ENCODE data around the gene FBXO21. TPM values are rescaled to one million over a fixed set of nuclear protein-coding genes. Genes with fewer than 3 reads are reported as not detected.

The FBXO21 gene
- total RNA-seq, 2 experiments from 2014 or later: 34.4 to 60.8 TPM

- no peaks in the 10 kb centered on the region for H4K20me1 ChIP-seq (ENCODE audit: insufficient read depth, low read length)
- no peak overlapping the region for H3K27ac ChIP-seq (ENCODE audit: low read depth, low read length, poor library complexity, severe bottlenecking)
- no peak overlapping the region for H2AFZ ChIP-seq (ENCODE audit: low read length)
- no peaks in the 10 kb centered on the region for H3K9me2 ChIP-seq (ENCODE audit: insufficient read depth, low read length)
- ChIA-PET CTCF (ENCODE audit: unreplicated experiment) (no interaction called here), POLR2A (no interaction called here)
- intact Hi-C loops (cut with micrococcal nuclease; ENCODE audit: unreplicated experiment): loop anchor here (10.0 kb wide), 1 partner anchor 618 kb away; no protein-coding TSS in a partner anchor
- no TSS peak for BruUV-seq (replicated peaks)
- H3K4me2 ChIP-seq (ENCODE audit: low read length): no peak overlapping the region
- H3K9me3 ChIP-seq (ENCODE audit: low read length): no peaks in the 10 kb centered on the region
- no peaks in the 10 kb centered on the region for H3K4me1 ChIP-seq (ENCODE audit: insufficient read depth, low read length, poor library complexity, severe bottlenecking)
- H3K79me2 ChIP-seq (ENCODE audit: insufficient read depth, low read depth, low read length): no peaks in the 10 kb centered on the region
- TF ChIP-seq EZH2phosphoT487 (IDR thresholded peaks at IDR 0.05; ENCODE audit: borderline replicate concordance, low read depth, low read length) (no peak), CTCF (conservative IDR thresholded peaks at IDR 0.05; ENCODE audit: low read length) (no peak)
- no peak for DNase-seq (ENCODE audit: low spot score)
- no peak overlapping the region for H3K4me3 ChIP-seq (ENCODE audit: low read depth, low read length, poor library complexity, severe bottlenecking)
- no peaks in the 10 kb centered on the region for H3K36me3 ChIP-seq (ENCODE audit: insufficient read depth, low read length)
Measured at GRCh38 chr12:117216686-117217085, 26.4 kb upstream of the FBXO21 start.

- Histone ChIP-seq H3K27ac (ENCODE audit: low read depth, low read length, poor library complexity, severe bottlenecking) (no peak overlapping the region), H2AFZ (ENCODE audit: low read length) (no peak overlapping the region), H3K9me3 (ENCODE audit: low read length) (no peaks in the 10 kb centered on the region), H4K20me1 (ENCODE audit: insufficient read depth, low read length) (no peaks in the 10 kb centered on the region), H3K9me2 (ENCODE audit: insufficient read depth, low read length) (no peaks in the 10 kb centered on the region), H3K36me3 (ENCODE audit: insufficient read depth, low read length) (no peaks in the 10 kb centered on the region), H3K79me2 (ENCODE audit: insufficient read depth, low read depth, low read length) (no peaks in the 10 kb centered on the region), H3K4me1 (ENCODE audit: insufficient read depth, low read length, poor library complexity, severe bottlenecking) (no peaks in the 10 kb centered on the region), H3K4me2 (ENCODE audit: low read length) (no peak overlapping the region), H3K4me3 (ENCODE audit: low read depth, low read length, poor library complexity, severe bottlenecking) (no peak overlapping the region)
- BruUV-seq (replicated peaks): no TSS peak
- no peak for DNase-seq (ENCODE audit: low spot score)
- intact Hi-C loops (cut with micrococcal nuclease; ENCODE audit: unreplicated experiment): loop anchor here (10.0 kb wide), 1 partner anchor 620 kb away; no protein-coding TSS in a partner anchor
- no peak for TF ChIP-seq EZH2phosphoT487 (IDR thresholded peaks at IDR 0.05; ENCODE audit: borderline replicate concordance, low read depth, low read length)
- TF ChIP-seq CTCF (conservative IDR thresholded peaks at IDR 0.05; ENCODE audit: low read length): no peak
- ChIA-PET POLR2A (no interaction called here), CTCF (ENCODE audit: unreplicated experiment) (no interaction called here)
Measured at GRCh38 chr12:117214797-117215196, 24.5 kb upstream of the FBXO21 start.

GRCh38 chr12:117213295-117213808 lies 23.1 kb upstream of the FBXO21 start:
- Histone ChIP-seq H3K79me2 (ENCODE audit: insufficient read depth, low read depth, low read length) (no peaks in the 10 kb centered on the region), H4K20me1 (ENCODE audit: insufficient read depth, low read length) (no peaks in the 10 kb centered on the region), H3K4me2 (ENCODE audit: low read length) (no peak overlapping the region), H3K9me2 (ENCODE audit: insufficient read depth, low read length) (no peaks in the 10 kb centered on the region), H3K36me3 (ENCODE audit: insufficient read depth, low read length) (no peaks in the 10 kb centered on the region), H3K9me3 (ENCODE audit: low read length) (no peaks in the 10 kb centered on the region), H3K27ac (ENCODE audit: low read depth, low read length, poor library complexity, severe bottlenecking) (no peak overlapping the region), H3K4me3 (ENCODE audit: low read depth, low read length, poor library complexity, severe bottlenecking) (no peak overlapping the region), H3K4me1 (ENCODE audit: insufficient read depth, low read length, poor library complexity, severe bottlenecking) (no peaks in the 10 kb centered on the region), H2AFZ (ENCODE audit: low read length) (no peak overlapping the region)
- no TSS peak for BruUV-seq (replicated peaks)
- ChIA-PET POLR2A (no interaction called here), CTCF (ENCODE audit: unreplicated experiment) (no interaction called here)
- TF ChIP-seq CTCF (conservative IDR thresholded peaks at IDR 0.05; ENCODE audit: low read length) (no peak), EZH2phosphoT487 (IDR thresholded peaks at IDR 0.05; ENCODE audit: borderline replicate concordance, low read depth, low read length) (no peak)
- DNase-seq (ENCODE audit: low spot score): no peak
- intact Hi-C loops (cut with micrococcal nuclease; ENCODE audit: unreplicated experiment): loop anchor here (10.0 kb wide), 1 partner anchor 621 kb away; no protein-coding TSS in a partner anchor

Data from OCI-LY7 (cell line).